Activated gamma-delta T cell (primary cell): ENCODE measurements around the gene TRAK2.
"Not testable (repeated sequence)": the region's sequence is repeated elsewhere in the genome, so short reads cannot be mapped to it uniquely, and the experiment has no call there.

Source experiments
- DNase-seq: peaks from one replicate; lab custom pipeline; 2025; lab: John Stamatoyannopoulos, UW

TRAK2 gene

GRCh38 chr2:201452058-201452921 is 1.0 kb upstream of the TRAK2 start:
- DNase-seq, result no peak

DNA sequence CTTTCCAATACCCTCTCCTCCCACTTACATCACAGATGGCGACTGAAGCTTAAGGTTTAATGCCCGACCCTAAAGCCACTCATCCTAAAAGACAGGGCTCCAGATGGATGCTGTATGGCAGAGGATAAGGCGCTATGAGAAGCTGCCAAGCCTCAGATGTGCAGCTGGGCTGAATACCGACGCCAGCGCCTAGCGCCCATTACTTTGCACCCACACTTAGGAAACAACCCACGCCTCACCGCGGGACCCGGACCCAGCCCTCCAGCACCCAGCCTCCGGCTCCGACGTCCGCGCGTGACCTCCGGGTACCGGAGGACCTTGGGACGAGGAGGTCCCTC is 335 bp downstream of the TRAK2 start:
- no peak for DNase-seq

- DNase-seq, result no peak
These were observed 2.6 kb downstream of the TRAK2 start for GRCh38 chr2:201448701-201449100.

DNA sequence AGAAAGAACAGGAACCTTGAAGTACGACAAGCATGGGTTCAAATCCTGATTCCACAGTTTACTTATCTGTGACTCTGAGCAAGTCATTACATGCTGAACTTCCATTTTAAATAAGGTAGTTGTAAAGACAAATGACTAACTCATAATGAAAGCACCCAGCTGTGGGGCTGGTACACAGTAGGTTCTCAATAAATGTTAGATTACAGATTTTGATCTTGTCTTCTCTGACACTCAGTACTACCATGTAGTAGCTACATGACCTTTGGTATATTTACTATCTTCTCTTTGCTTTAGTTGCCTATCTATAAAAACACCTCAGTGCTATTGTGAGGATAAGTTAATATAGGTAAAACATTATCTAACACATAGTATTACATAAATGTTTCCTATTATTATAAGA is 3.2 kb downstream of the TRAK2 start:
- no peak for DNase-seq

DNA sequence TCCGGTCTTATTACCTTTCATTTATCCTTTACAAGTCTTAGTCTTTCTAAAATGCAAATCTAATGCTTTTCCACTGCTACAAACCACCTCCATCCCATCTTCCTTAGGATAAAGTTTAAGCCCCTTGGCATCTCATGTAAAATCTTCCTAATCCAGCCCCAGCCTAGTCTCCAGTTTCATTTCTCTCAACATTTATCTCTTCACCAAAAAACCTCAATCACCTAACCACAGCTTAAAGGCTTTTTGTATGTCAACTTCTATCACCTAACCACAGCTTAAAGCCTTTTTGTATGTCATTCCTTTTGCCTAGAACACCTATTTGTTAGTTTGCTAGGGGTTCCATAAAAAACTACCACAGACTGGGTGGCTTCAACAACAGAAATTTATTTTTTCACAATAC is 4.2 kb downstream of the TRAK2 start:
- DNase-seq, result no peak

GRCh38 chr2:201444746-201445465 is 6.4 kb downstream of the TRAK2 start:
- no peak for DNase-seq

DNA sequence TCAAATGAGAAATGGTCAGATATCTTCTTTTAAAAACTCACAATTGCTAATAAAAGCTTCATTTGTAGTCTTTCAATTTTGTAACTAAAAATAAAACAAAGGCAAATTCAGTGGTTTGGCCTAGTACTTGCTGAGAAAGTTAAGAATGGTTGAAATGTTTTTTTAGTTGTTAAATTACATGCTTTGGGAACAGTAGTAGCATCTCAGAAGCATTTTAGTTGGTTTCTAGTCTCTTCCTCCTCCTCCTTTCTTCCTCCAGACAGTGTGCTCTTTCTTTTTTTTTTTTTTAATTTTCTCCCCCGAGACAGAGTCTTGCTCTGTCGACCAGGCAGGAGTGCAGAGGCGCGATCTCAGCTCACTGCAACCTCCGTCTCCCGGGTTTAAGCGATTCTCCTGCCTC is 9.8 kb downstream of the TRAK2 start:
- no peak for DNase-seq

DNA sequence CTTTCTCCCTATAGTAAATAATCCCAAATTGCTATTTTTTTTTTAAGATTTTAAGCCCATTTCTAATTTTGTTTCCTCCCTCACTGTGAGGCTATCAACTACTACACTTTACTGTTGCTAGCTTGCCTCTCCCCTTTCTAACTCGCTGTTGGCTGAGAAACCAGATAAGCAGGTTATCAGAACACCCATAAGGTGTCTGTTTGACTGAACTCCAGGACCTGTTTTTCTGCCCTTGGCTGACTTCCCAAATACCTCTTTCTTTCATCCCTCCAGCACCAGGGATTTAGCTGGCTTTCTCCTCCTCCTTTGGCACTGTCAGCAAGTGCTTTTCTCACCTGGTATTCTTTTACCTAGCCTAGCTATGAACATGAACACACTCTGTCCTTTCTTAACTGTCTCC is 11.1 kb downstream of the TRAK2 start:
- no peak for DNase-seq

DNA sequence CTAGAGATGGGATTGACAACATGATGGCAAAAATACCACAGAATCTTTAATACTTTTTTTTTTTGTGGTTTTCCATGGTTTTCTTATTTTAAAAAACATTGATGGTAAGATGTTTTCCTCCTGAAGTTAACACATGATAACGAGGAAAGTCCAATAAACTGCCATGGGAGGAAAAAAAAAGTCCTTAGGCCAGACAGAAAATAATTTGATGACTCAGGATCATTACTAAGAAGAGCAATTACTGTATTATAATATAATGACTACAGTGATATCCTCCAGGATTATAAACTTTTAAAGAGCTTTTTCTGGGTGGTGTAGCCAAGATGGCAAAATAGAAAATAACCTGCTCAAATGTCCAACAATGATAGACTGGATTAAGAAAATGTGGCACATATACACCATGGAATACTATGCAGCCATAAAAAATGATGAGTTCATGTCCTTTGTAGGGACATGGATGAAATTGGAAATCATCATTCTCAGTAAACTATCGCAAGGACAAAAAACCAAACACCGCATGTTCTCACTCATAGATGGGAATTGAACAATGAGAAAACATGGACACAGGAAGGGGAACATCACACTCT is 11.8 kb downstream of the TRAK2 start:
- not testable (repeated sequence) for DNase-seq

DNA sequence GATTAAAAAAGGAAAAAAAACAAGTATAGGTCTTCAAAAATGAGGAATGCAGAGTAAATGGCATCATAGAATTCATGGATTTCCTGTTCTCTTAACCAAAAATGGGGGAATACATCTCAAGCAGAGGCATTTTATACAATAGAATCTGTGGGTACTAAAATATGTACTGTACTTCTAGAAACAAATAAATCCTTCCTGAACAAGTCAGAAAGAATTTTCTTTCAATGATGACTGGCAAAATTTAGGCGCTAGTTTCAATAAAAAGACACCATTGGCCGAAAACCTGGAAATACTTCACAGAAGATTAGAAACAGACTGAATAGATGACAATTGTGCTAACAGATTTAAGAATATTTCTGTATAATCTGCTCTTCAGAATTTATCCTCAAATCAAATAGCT is 15.1 kb downstream of the TRAK2 start:
- no peak for DNase-seq

DNA sequence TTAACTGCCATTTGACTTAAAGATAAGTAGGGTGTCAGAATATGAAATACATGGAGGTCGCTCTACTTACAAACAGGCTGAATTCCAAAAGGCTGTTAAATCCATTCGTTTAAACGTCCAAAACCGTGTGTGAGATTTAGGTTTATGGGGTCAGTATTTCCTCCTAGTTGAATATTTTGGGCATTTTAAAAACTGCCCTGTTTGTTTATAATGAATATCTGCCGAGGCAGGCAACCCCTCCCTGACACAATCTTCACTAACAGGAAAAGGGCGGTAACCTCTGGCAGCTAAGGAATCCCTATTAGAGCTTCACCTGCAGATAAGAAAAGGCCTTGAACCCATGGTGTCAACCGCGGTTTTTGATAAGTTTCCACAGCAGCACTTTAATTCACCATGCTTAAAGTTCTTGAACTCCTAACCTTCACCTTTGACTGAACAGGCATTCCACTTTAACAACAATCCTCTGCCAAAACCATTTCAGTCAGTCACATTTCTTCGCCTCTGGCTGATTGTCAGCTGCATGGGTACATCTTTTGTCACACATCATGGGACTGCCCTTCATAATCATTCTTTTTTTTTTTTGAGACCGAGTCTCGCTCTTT is 17.8 kb downstream of the TRAK2 start:
- no peak for DNase-seq

- DNase-seq, result no peak
These were observed 18.5 kb downstream of the TRAK2 start for GRCh38 chr2:201432621-201433393.

DNA sequence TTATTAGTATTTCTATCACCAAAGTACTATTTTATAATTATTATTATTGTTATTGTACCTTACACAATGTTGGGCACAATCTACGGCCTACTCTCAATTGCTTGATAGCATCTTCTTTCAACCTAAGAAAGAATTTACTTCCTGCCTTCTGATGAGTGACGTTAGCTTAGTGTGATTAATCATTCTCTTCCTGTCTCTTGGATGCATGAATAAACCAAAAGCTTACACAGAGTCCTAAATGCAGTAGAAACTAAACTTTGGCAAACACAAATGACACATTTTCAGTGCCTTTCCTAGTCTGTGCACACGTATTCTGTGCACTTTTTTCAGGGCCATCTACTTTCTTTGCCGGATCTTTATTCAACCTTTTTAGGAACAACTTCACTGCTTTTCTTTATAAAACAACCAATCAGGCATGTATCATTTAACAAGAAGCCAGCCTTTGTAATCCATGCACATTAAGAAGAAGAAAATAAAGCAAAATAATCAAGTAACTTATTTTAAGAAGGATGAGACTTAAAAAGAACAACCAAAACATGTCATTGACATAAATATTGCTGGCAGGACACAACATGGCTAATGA is 19.1 kb downstream of the TRAK2 start:
- DNase-seq, result no peak

DNA sequence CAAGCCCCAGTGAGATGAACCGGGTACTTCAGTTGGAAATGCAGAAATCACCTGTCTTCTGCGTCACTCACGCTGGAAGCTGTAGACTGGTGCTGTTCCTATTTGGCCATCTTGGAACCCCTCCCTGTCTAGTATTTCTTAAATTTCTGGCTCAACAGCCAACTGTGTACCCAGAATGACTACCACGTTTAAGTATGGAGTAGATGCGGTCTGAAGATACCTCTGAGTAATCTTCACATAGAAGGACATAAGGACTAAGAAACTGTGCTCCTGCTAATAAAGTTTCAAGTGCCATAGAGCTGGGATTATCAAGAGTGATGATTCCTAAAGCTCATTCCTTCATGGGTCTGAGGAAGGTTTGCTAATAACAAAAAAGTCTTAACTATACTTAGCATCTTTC is 20.4 kb downstream of the TRAK2 start:
- DNase-seq, result no peak

- not testable (repeated sequence) for DNase-seq
These were observed 20.9 kb downstream of the TRAK2 start for GRCh38 chr2:201430322-201430721.

GRCh38 chr2:201429835-201430234 is 21.4 kb downstream of the TRAK2 start:
- not testable (repeated sequence) for DNase-seq

GRCh38 chr2:201428366-201428765 is 22.9 kb downstream of the TRAK2 start:
- not testable (repeated sequence) for DNase-seq

GRCh38 chr2:201425952-201426351 is 25.3 kb downstream of the TRAK2 start:
- DNase-seq, result no peak

GRCh38 chr2:201420442-201421113 is 30.7 kb downstream of the TRAK2 start:
- no peak for DNase-seq

- DNase-seq, result no peak
These were observed 31.3 kb downstream of the TRAK2 start for GRCh38 chr2:201419986-201420385.
